HCT116 (cell line): Measurements from ENCODE around the gene LOXHD1. TPM values are rescaled to one million over a fixed set of nuclear protein-coding genes. Genes with fewer than 3 reads are reported as not detected.

Source experiments
- ATAC-seq: fragments of 200-7000 bp; cut with Tn5 transposase; 2 replicates; pipeline ENCODE4 v1.9.1; 2020; ENCODE audit warnings: mild to moderate bottlenecking, moderate library complexity
- BruUV-seq: library from RNA; stranded (reverse); fragments of 400-500 nt; replicated peaks from 2 replicates; lab custom pipeline; 2021; lab: Mats Ljungman, UMichigan
- CTCF ChIA-PET: fragments of 300-600 bp; sonication (Branson Sonifier 250); formaldehyde crosslinking; loops from one replicate; lab custom pipeline; 2021; ENCODE audit warnings: antibody characterized with exemption; lab: Charles Lee
- POLR2A ChIA-PET: fragments of 300-600, 350-600 bp; sonication (Branson Sonifier 250); formaldehyde crosslinking; loops from one replicate; lab custom pipeline; 2021; ENCODE audit warnings: antibody characterized with exemption; lab: Charles Lee
- RAD21 ChIA-PET, 2 experiments: fragments of 300-600 bp; sonication (Branson Sonifier 250); formaldehyde crosslinking; loops; one replicate each; lab custom pipeline; 2023; ENCODE audit warnings: low total read pairs in 2 of 2; ENCODE audit not compliant: uncharacterized antibody in 2 of 2, unreplicated experiment in 2 of 2, low non-redundant PET in 1 of 2; lab: Charles Lee
- DNase-seq: peaks from one replicate; pipeline ENCODE4 v3.0.0-alpha.2; 2010; ENCODE audit warnings: low read depth, low spot score
- H2AFZ ChIP-seq: fragments of 200-600 bp; shearing (Covaris generic), sonication (generic); 2 replicates; pipeline ENCODE4 v1.6.1; 2017; ENCODE audit warnings: low read depth, mixed run types, mixed read lengths, antibody characterized with exemption, low read length; ENCODE audit not compliant: poor library complexity, severe bottlenecking
- H3K27ac ChIP-seq: 2 replicates; pipeline ENCODE4 v1.5.1; 2012; ENCODE audit warnings: low read depth, low read length
- H3K27me3 ChIP-seq: fragments of 200-600 bp; sonication (generic); 2 replicates; pipeline ENCODE4 v1.6.1; 2016; ENCODE audit warnings: mixed run types, low read length, mixed read lengths; ENCODE audit not compliant: insufficient read depth
- H3K36me3 ChIP-seq, 2 experiments: fragments of 200-500 bp in 1 of 2; fragments of 200-600 bp in 1 of 2; sonication (Bioruptor generic) in 1 of 2; sonication (generic) in 1 of 2; 2 replicates each; pipeline versions ENCODE4 v1.5.1 to v1.6.1; 2014 to 2016; ENCODE audit warnings: low read length in 2 of 2, inconsistent platforms in 1 of 2, mixed read lengths in 1 of 2, mixed run types in 1 of 2; ENCODE audit not compliant: insufficient read depth in 2 of 2, control insufficient read depth in 1 of 2
- H3K4me1 ChIP-seq, 2 experiments: fragments of 200-600 bp in 1 of 2; sonication (generic) in 1 of 2; 2 replicates each; pipeline versions ENCODE4 v1.5.1 to v1.6.1; 2012 to 2017; ENCODE audit warnings: low read length in 2 of 2, inconsistent platforms in 1 of 2, mild to moderate bottlenecking in 1 of 2, mixed read lengths in 1 of 2, mixed run types in 1 of 2, moderate library complexity in 1 of 2; ENCODE audit not compliant: insufficient read depth in 2 of 2, control insufficient read depth in 1 of 2
- H3K4me2 ChIP-seq: fragments of 200-600 bp; sonication (generic); 2 replicates; pipeline ENCODE4 v1.6.1; 2017; ENCODE audit warnings: mixed run types, low read length, mixed read lengths
- H3K4me3 ChIP-seq, 2 experiments: fragments of 200-600 bp in 1 of 2; sonication (generic) in 1 of 2; replicated peaks in 1 of 2; 2 replicates each; pipeline ENCODE4 v1.5.1; 2011 to 2016; ENCODE audit warnings: low read length in 2 of 2, control low read depth in 1 of 2, low read depth in 1 of 2, mild to moderate bottlenecking in 1 of 2, mixed read lengths in 1 of 2, mixed run types in 1 of 2
- H3K79me2 ChIP-seq: fragments of 200-600 bp; sonication (generic); 2 replicates; pipeline ENCODE4 v1.6.1; 2017; ENCODE audit warnings: mild to moderate bottlenecking, mixed run types, low read length, moderate library complexity, mixed read lengths; ENCODE audit not compliant: insufficient read depth
- H3K9ac ChIP-seq: fragments of 200-600 bp; sonication (generic); 2 replicates; pipeline ENCODE4 v1.6.1; 2016; ENCODE audit warnings: low read length, mixed read lengths
- H3K9me2 ChIP-seq: fragments of 200-600 bp; sonication (generic), shearing (Covaris generic); 2 replicates; pipeline ENCODE4 v1.6.1; 2017; ENCODE audit warnings: mixed run types, mild to moderate bottlenecking, moderate library complexity; ENCODE audit not compliant: insufficient read depth
- H3K9me3 ChIP-seq, 2 experiments: fragments of 200-500 bp in 1 of 2; fragments of 200-600 bp in 1 of 2; sonication (Bioruptor generic) in 1 of 2; sonication (generic) in 1 of 2; 2 replicates each; pipeline ENCODE4 v1.6.1; 2014 to 2017; ENCODE audit warnings: low read length in 2 of 2, mixed read lengths in 2 of 2, inconsistent platforms in 1 of 2, low read depth in 1 of 2, mild to moderate bottlenecking in 1 of 2, mixed run types in 1 of 2, moderate library complexity in 1 of 2; ENCODE audit not compliant: control insufficient read depth in 1 of 2, insufficient read depth in 1 of 2
- H4K20me1 ChIP-seq: fragments of 200-600 bp; sonication (generic), shearing (Covaris generic); 2 replicates; pipeline ENCODE4 v1.6.1; 2017; ENCODE audit warnings: mixed run types, mild to moderate bottlenecking, moderate library complexity; ENCODE audit not compliant: insufficient read depth
- EZH2phosphoT487 ChIP-seq: fragments of 200-600 bp; IDR thresholded peaks from 2 replicates; pipeline ENCODE4 v1.6.1; 2018; ENCODE audit warnings: antibody characterized with exemption, borderline replicate concordance
- POLR2AphosphoS5 ChIP-seq: IDR thresholded peaks from 2 replicates; pipeline ENCODE4 v1.6.1; 2011; ENCODE audit warnings: mild to moderate bottlenecking, low read depth, low read length, moderate library complexity
- SRF ChIP-seq: IDR thresholded peaks from 2 replicates; pipeline ENCODE4 v1.6.1; 2012; ENCODE audit warnings: low read depth
- YY1 ChIP-seq: IDR thresholded peaks from 2 replicates; pipeline ENCODE4 v1.6.1; 2011; ENCODE audit warnings: low read length, low read depth, moderate library complexity, mild to moderate bottlenecking; ENCODE audit not compliant: insufficient replicate concordance; ENCODE audit errors: extremely low read depth
- ZFX ChIP-seq: fragments of 450-650 bp; IDR thresholded peaks from 2 replicates; pipeline ENCODE4 v1.6.1; 2017
- intact Hi-C: fragments of 100-400 bp; cut with micrococcal nuclease; formaldehyde crosslinking; loops from 2 replicates; pipeline ENCODE4 v1.10.0; 2022
- total RNA-seq: library from RNA; stranded (reverse); gene quantifications from one replicate; pipeline ENCODE4 v1.2.1, GENCODE V29; 2021; ENCODE audit not compliant: unreplicated experiment
- TF ChIP-seq, protein P1 (sequence below): IDR thresholded peaks from 2 replicates; pipeline ENCODE4 v1.6.1; 2012
- TF ChIP-seq, protein P2 (sequence below): IDR thresholded peaks from 2 replicates; pipeline ENCODE4 v1.6.1; 2012; ENCODE audit warnings: low read depth
- TF ChIP-seq, protein P3 (sequence below): IDR thresholded peaks from 2 replicates; pipeline ENCODE4 v1.6.1; 2012
- TF ChIP-seq, protein P4 (sequence below), 3 experiments: fragments of 200-600 bp in 1 of 3; sonication (generic) in 1 of 3; IDR thresholded peaks in 2 of 3; conservative IDR thresholded peaks in 1 of 3; 2 replicates each; pipeline ENCODE4 v1.5.1; 2012 to 2017; ENCODE audit warnings: low read depth in 2 of 3, low read length in 2 of 3, antibody characterized with exemption in 1 of 3, borderline replicate concordance in 1 of 3, control low read depth in 1 of 3, mild to moderate bottlenecking in 1 of 3, mixed read lengths in 1 of 3, mixed run types in 1 of 3, moderate library complexity in 1 of 3; ENCODE audit not compliant: insufficient read depth in 1 of 3

Gene LOXHD1
- total RNA-seq, 1 experiment from 2014 or later: not detected

DNA sequence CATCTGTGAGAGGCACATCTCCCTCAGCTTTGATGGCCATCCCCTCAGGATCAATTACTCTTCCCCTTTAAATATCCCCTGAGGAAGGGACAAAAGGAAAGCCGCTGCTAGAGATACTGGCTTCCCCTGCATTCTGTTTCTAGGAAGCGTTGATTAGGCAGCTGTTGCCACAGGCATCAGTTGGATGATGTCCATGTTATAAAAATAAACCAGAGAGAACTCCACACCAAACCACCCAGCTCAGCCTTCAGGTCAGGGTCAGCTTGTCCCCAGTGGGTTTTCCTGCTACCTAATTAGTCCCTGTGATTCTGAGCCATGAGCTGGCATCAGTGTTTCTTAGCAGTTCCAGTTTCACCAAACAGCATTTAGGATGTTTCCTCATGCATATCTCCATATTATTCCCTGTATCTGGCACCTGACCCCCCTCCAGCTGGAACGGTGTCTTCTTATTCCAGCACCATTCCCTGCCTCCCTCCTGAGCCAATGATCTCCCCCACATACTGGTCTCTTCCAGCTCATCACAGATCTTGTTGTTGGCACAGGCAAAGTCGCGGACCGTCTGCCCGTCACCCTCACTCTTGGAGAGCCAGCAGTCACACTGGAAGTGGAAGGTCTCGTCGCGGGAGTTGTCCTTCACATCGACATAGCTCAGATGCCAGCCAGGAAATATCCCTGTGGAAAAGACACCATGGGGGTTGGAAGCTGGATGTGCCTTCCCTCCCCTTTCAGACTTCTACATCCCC is 168.4 kb downstream of the LOXHD1 start:
- no TSS peak for BruUV-seq
- Histone ChIP-seq H3K9me3 (no peaks in the 10 kb centered on the region), H3K9me2 (no peaks in the 10 kb centered on the region), H4K20me1 (no peaks in the 10 kb centered on the region), H3K27ac (no peak overlapping the region), H3K36me3 (no peaks in the 10 kb centered on the region), H3K79me2 (no peaks in the 10 kb centered on the region), H3K9ac (no peak overlapping the region), H3K4me2 (no peak overlapping the region), H2AFZ (no peak overlapping the region), H3K27me3 (peaks cover 55% of the 10 kb centered on the region), H3K4me1 (no peaks in the 10 kb centered on the region), H3K4me3 (no peak overlapping the region)
- CTCF ChIA-PET: no interaction called here
- ATAC-seq (no peak), DNase-seq (no peak)
- intact Hi-C loops: no loop called here
- POLR2A ChIA-PET: no interaction called here
- TF ChIP-seq, protein P1, sequence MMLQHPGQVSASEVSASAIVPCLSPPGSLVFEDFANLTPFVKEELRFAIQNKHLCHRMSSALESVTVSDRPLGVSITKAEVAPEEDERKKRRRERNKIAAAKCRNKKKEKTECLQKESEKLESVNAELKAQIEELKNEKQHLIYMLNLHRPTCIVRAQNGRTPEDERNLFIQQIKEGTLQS: no peak
- TF ChIP-seq ZFX (no peak), YY1 (no peak), SRF (no peak), EZH2phosphoT487 (no peak), POLR2AphosphoS5 (no peak)
- TF ChIP-seq, protein P2, sequence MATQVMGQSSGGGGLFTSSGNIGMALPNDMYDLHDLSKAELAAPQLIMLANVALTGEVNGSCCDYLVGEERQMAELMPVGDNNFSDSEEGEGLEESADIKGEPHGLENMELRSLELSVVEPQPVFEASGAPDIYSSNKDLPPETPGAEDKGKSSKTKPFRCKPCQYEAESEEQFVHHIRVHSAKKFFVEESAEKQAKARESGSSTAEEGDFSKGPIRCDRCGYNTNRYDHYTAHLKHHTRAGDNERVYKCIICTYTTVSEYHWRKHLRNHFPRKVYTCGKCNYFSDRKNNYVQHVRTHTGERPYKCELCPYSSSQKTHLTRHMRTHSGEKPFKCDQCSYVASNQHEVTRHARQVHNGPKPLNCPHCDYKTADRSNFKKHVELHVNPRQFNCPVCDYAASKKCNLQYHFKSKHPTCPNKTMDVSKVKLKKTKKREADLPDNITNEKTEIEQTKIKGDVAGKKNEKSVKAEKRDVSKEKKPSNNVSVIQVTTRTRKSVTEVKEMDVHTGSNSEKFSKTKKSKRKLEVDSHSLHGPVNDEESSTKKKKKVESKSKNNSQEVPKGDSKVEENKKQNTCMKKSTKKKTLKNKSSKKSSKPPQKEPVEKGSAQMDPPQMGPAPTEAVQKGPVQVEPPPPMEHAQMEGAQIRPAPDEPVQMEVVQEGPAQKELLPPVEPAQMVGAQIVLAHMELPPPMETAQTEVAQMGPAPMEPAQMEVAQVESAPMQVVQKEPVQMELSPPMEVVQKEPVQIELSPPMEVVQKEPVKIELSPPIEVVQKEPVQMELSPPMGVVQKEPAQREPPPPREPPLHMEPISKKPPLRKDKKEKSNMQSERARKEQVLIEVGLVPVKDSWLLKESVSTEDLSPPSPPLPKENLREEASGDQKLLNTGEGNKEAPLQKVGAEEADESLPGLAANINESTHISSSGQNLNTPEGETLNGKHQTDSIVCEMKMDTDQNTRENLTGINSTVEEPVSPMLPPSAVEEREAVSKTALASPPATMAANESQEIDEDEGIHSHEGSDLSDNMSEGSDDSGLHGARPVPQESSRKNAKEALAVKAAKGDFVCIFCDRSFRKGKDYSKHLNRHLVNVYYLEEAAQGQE: no peak
- TF ChIP-seq, protein P3, sequence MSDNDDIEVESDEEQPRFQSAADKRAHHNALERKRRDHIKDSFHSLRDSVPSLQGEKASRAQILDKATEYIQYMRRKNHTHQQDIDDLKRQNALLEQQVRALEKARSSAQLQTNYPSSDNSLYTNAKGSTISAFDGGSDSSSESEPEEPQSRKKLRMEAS: no peak
- TF ChIP-seq, protein P4, sequence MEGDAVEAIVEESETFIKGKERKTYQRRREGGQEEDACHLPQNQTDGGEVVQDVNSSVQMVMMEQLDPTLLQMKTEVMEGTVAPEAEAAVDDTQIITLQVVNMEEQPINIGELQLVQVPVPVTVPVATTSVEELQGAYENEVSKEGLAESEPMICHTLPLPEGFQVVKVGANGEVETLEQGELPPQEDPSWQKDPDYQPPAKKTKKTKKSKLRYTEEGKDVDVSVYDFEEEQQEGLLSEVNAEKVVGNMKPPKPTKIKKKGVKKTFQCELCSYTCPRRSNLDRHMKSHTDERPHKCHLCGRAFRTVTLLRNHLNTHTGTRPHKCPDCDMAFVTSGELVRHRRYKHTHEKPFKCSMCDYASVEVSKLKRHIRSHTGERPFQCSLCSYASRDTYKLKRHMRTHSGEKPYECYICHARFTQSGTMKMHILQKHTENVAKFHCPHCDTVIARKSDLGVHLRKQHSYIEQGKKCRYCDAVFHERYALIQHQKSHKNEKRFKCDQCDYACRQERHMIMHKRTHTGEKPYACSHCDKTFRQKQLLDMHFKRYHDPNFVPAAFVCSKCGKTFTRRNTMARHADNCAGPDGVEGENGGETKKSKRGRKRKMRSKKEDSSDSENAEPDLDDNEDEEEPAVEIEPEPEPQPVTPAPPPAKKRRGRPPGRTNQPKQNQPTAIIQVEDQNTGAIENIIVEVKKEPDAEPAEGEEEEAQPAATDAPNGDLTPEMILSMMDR (IDR thresholded peaks at IDR 0.05 in 2 of 3, conservative IDR thresholded peaks at IDR 0.05 in 1 of 3; ENCODE audit: borderline replicate concordance in 1 of 3, insufficient read depth in 1 of 3, low read depth in 2 of 3, low read length in 2 of 3): no peak
- RAD21 ChIA-PET: no interaction called here
